Loucy (cell line): ENCODE results near the gene TLCD5.

ENCODE experiments used
- H2AFZ ChIP-seq: fragments of 200-600 bp; sonication (generic); 2 replicates; pipeline ENCODE4 v1.6.0; 2016; ENCODE audit warnings: antibody characterized with exemption, mild to moderate bottlenecking, low read length, moderate library complexity
- H3F3A ChIP-seq: fragments of 200-600 bp; 2 replicates; pipeline ENCODE4 v1.6.0; 2016; ENCODE audit warnings: antibody characterized with exemption, low read depth, mild to moderate bottlenecking
- H3K27me3 ChIP-seq: fragments of 200-600 bp; sonication (generic); 2 replicates; pipeline ENCODE4 v1.6.1; 2014; ENCODE audit warnings: low read length, mild to moderate bottlenecking; ENCODE audit not compliant: insufficient read depth, poor library complexity, severe bottlenecking
- H3K36me3 ChIP-seq: fragments of 200-600 bp; sonication (generic); 2 replicates; pipeline ENCODE4 v1.6.1; 2016; ENCODE audit warnings: low read length; ENCODE audit not compliant: insufficient read depth
- H3K4me1 ChIP-seq: fragments of 200-600 bp; sonication (generic); 2 replicates; pipeline ENCODE4 v1.5.1; 2014; ENCODE audit warnings: low read length, mild to moderate bottlenecking; ENCODE audit not compliant: insufficient read depth, poor library complexity, severe bottlenecking
- H3K4me2 ChIP-seq: fragments of 200-600 bp; sonication (generic); 2 replicates; pipeline ENCODE4 v1.6.0; 2014; ENCODE audit warnings: antibody characterized with exemption, low read length, low read depth, mild to moderate bottlenecking; ENCODE audit not compliant: poor library complexity, severe bottlenecking
- H3K4me3 ChIP-seq: fragments of 200-600 bp; sonication (generic); 2 replicates; pipeline ENCODE4 v1.5.1; 2014; ENCODE audit warnings: low read length, mild to moderate bottlenecking, mixed read lengths; ENCODE audit not compliant: poor library complexity, severe bottlenecking
- H3K79me2 ChIP-seq: fragments of 200-600 bp; sonication (generic); 2 replicates; pipeline ENCODE4 v1.6.1; 2014; ENCODE audit warnings: low read length; ENCODE audit not compliant: insufficient read depth
- H3K9ac ChIP-seq: fragments of 200-600 bp; sonication (generic); 2 replicates; pipeline ENCODE4 v1.6.0; 2014; ENCODE audit warnings: mild to moderate bottlenecking, low read depth, low read length, moderate library complexity; ENCODE audit not compliant: poor library complexity, severe bottlenecking
- H3K9me2 ChIP-seq: fragments of 200-600 bp; sonication (generic); replicated peaks from 2 replicates; pipeline ENCODE4 v1.6.1; 2016; ENCODE audit warnings: low read depth, low read length, mixed read lengths
- H3K9me3 ChIP-seq: fragments of 200-600 bp; sonication (generic); 2 replicates; pipeline ENCODE4 v1.6.1; 2014; ENCODE audit warnings: mild to moderate bottlenecking, antibody characterized with exemption, low read length, low read depth; ENCODE audit not compliant: insufficient read depth
- H4K20me1 ChIP-seq: fragments of 200-600 bp; sonication (generic); 2 replicates; pipeline ENCODE4 v1.6.0; 2014; ENCODE audit warnings: antibody characterized with exemption, low read length, mild to moderate bottlenecking; ENCODE audit not compliant: insufficient read depth, poor library complexity, severe bottlenecking
- CTCF ChIP-seq: fragments of 200-600 bp; sonication (generic); conservative IDR thresholded peaks from 2 replicates; pipeline ENCODE4 v1.5.1; 2014; ENCODE audit warnings: mild to moderate bottlenecking, antibody characterized with exemption, low read length
- EZH2phosphoT487 ChIP-seq: fragments of 200-600 bp; IDR thresholded peaks from 2 replicates; pipeline ENCODE4 v1.6.1; 2018; ENCODE audit warnings: antibody characterized with exemption, mild to moderate bottlenecking, moderate library complexity, borderline replicate concordance

Gene TLCD5

GRCh38 chr11:120295099-120295498 is 30.0 kb upstream of the TLCD5 start:
- no peak overlapping the region for H3K9ac ChIP-seq
- no peak for TF ChIP-seq CTCF
- no peak for TF ChIP-seq EZH2phosphoT487
- H3K4me2 ChIP-seq: no peak overlapping the region
- no peak overlapping the region for H2AFZ ChIP-seq
- no peaks in the 10 kb centered on the region for H4K20me1 ChIP-seq
- H3K9me3 ChIP-seq: no peaks in the 10 kb centered on the region
- H3F3A ChIP-seq: no peaks in the 10 kb centered on the region
- H3K9me2 ChIP-seq: no peaks in the 10 kb centered on the region
- H3K4me3 ChIP-seq: no peak overlapping the region
- H3K79me2 ChIP-seq: no peaks in the 10 kb centered on the region
- peaks cover 6% of the 10 kb centered on the region for H3K27me3 ChIP-seq
- H3K36me3 ChIP-seq: no peaks in the 10 kb centered on the region
- H3K4me1 ChIP-seq: peaks cover 3% of the 10 kb centered on the region

GRCh38 chr11:120296554-120296953 is 28.5 kb upstream of the TLCD5 start:
- H3K27me3 ChIP-seq: peaks cover 6% of the 10 kb centered on the region
- peaks cover 3% of the 10 kb centered on the region for H3K4me1 ChIP-seq
- no peaks in the 10 kb centered on the region for H4K20me1 ChIP-seq
- H3K9ac ChIP-seq: no peak overlapping the region
- no peak overlapping the region for H3K4me2 ChIP-seq
- no peaks in the 10 kb centered on the region for H3K36me3 ChIP-seq
- TF ChIP-seq CTCF: no peak
- TF ChIP-seq EZH2phosphoT487: no peak
- no peaks in the 10 kb centered on the region for H3K79me2 ChIP-seq
- no peaks in the 10 kb centered on the region for H3K9me2 ChIP-seq
- no peaks in the 10 kb centered on the region for H3F3A ChIP-seq
- no peak overlapping the region for H2AFZ ChIP-seq
- no peaks in the 10 kb centered on the region for H3K9me3 ChIP-seq
- no peak overlapping the region for H3K4me3 ChIP-seq

- H3F3A ChIP-seq: no peaks in the 10 kb centered on the region
Observed at GRCh38 chr11:120298461-120298860, 26.6 kb upstream of the TLCD5 start.

More at GRCh38 chr11:120298461-120298860, 26.6 kb upstream of the TLCD5 start:
- Histone ChIP-seq H3K4me2 (no peak overlapping the region), H3K9ac (no peak overlapping the region), H2AFZ (no peak overlapping the region), H3K9me3 (no peaks in the 10 kb centered on the region), H3K9me2 (no peaks in the 10 kb centered on the region), H3K27me3 (peaks cover 3% of the 10 kb centered on the region), H3K4me3 (no peak overlapping the region), H3K4me1 (peaks cover 3% of the 10 kb centered on the region), H3K36me3 (no peaks in the 10 kb centered on the region), H3K79me2 (no peaks in the 10 kb centered on the region), H4K20me1 (no peaks in the 10 kb centered on the region)
- no peak for TF ChIP-seq EZH2phosphoT487
- TF ChIP-seq CTCF: no peak
